Suprapubic skin (tissue), 3 donors: ENCODE results near the gene ZDHHC6.

ENCODE experiments used
- POLR2A ChIP-seq, 2 donors: fragments of 450-650 bp; IDR thresholded peaks; one replicate each; pipeline ENCODE4 v1.6.1; 2017; ENCODE audit warnings: antibody characterized with exemption in 2 of 2, mild to moderate bottlenecking in 2 of 2, moderate library complexity in 2 of 2
- TF ChIP-seq, protein P1 (sequence below), 2 donors: fragments of 200-600 bp in 1 of 2; fragments of 450-650 bp in 1 of 2; sonication (generic) in 1 of 2; IDR thresholded peaks; one replicate each; pipeline ENCODE4 v1.5.1; 2016 to 2019; ENCODE audit warnings: antibody characterized with exemption in 2 of 2, mild to moderate bottlenecking in 1 of 2, moderate library complexity in 1 of 2

DNA sequence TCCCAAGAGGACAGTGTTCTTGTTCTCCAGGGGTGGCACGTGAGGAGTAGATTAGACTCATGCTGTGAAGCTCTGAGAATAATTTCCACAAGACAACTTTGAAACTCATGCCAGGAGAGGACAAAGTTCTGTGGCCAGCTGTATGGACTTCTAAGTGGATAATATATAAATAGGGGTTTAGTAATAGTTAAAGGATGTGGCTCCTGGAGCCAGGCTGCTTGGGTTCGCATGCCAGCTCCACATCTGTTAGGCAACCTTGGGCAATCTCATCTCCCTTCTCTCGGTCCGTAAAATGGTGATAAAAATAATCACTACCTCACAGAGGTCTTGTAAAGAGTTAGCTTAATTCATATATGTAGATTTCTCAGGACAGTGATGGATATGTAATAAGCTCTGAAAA, 37.0 kb downstream of the ZDHHC6 start:
- TF ChIP-seq, protein P1, sequence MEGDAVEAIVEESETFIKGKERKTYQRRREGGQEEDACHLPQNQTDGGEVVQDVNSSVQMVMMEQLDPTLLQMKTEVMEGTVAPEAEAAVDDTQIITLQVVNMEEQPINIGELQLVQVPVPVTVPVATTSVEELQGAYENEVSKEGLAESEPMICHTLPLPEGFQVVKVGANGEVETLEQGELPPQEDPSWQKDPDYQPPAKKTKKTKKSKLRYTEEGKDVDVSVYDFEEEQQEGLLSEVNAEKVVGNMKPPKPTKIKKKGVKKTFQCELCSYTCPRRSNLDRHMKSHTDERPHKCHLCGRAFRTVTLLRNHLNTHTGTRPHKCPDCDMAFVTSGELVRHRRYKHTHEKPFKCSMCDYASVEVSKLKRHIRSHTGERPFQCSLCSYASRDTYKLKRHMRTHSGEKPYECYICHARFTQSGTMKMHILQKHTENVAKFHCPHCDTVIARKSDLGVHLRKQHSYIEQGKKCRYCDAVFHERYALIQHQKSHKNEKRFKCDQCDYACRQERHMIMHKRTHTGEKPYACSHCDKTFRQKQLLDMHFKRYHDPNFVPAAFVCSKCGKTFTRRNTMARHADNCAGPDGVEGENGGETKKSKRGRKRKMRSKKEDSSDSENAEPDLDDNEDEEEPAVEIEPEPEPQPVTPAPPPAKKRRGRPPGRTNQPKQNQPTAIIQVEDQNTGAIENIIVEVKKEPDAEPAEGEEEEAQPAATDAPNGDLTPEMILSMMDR (IDR thresholded peaks at IDR 0.05) = no peak
- TF ChIP-seq POLR2A (IDR thresholded peaks at IDR 0.05) = no peak
